Esophagus squamous epithelium (tissue), 5 donors: ENCODE data around the gene DNAH14. TPM values are rescaled to one million over a fixed set of nuclear protein-coding genes. Genes with fewer than 3 reads are reported as not detected.

Experiments used
- DNase-seq: peaks from one replicate; lab custom pipeline; 2025; lab: John Stamatoyannopoulos, UW
- H3K27ac ChIP-seq, 4 donors: fragments of 200-600 bp; sonication (generic); one replicate each; pipeline ENCODE4 v1.5.1; 2016 to 2019; ENCODE audit warnings: mild to moderate bottlenecking in 1 of 4
- H3K27me3 ChIP-seq, 4 donors: fragments of 200-600 bp; sonication (generic); 1 replicate in 3 of 4; 2 replicates in 1 of 4; pipeline versions ENCODE4 v1.5.1 to v1.6.0; 2017 to 2021; ENCODE audit warnings: antibody characterized with exemption in 1 of 4
- H3K36me3 ChIP-seq, 3 donors: fragments of 200-600 bp; sonication (generic); one replicate each; pipeline ENCODE4 v1.5.1; 2016 to 2019
- H3K4me1 ChIP-seq, 3 donors: fragments of 200-600 bp; sonication (generic); one replicate each; pipeline ENCODE4 v1.5.1; 2017 to 2019
- H3K4me3 ChIP-seq, 4 donors: fragments of 200-600 bp; sonication (generic); 1 replicate in 3 of 4; 2 replicates in 1 of 4; pipeline ENCODE4 v1.5.1; 2016 to 2019; ENCODE audit warnings: mild to moderate bottlenecking in 2 of 4, moderate library complexity in 1 of 4
- H3K9me3 ChIP-seq, 3 donors: fragments of 200-600 bp; sonication (generic); one replicate each; pipeline ENCODE4 v1.5.1; 2016 to 2019
- CTCF ChIP-seq, 6 experiments: fragments of 450-650 bp in 4 of 6; fragments of 200-600 bp in 2 of 6; sonication (generic) in 2 of 6; IDR thresholded peaks; one replicate each; pipeline ENCODE4 v1.5.1; 2016 to 2019; ENCODE audit warnings: antibody characterized with exemption in 6 of 6, mild to moderate bottlenecking in 4 of 6, moderate library complexity in 4 of 6
- POLR2A ChIP-seq, 4 donors: fragments of 450-650 bp; IDR thresholded peaks; one replicate each; pipeline ENCODE4 v1.6.1; 2017; ENCODE audit warnings: antibody characterized with exemption in 4 of 4, mild to moderate bottlenecking in 4 of 4, moderate library complexity in 3 of 4
- WGBS, 2 donors: methylation state at CpG; one replicate each; pipeline ENCODE4 v1.1.5; 2018; 5-methylcytosine and 5-hydroxymethylcytosine counted together
- intact Hi-C: fragments of 100-400 bp; cut with DNase I; formaldehyde crosslinking; loops from one replicate; pipeline ENCODE4 v1.15.0; 2022
- total RNA-seq, 4 donors: library from RNA; depleted of rRNA; stranded (reverse); fragments of >200 nt; gene quantifications; one replicate each; pipeline ENCODE4 v1.1.0, GENCODE V29; 2016
- donor health status: DM: yes; HTN: yes; CAD: no.

The DNAH14 gene
- total RNA-seq, 4 donors from 2014 or later: 2.0 to 11.4 (median 7.3) TPM

- intact Hi-C loops: no loop called here
- Histone ChIP-seq H3K27me3 (no peaks in the 10 kb centered on the region), H3K9me3 (no peaks in the 10 kb centered on the region), H3K36me3 (no peaks in the 10 kb centered on the region), H3K27ac (no peak overlapping the region), H3K4me1 (no peaks in the 10 kb centered on the region), H3K4me3 (no peak overlapping the region)
- DNase-seq: no peak
- WGBS, 2 donors: 80% methylated on average over 1 of the region's 1 CpG; no CpG with 5 or more reads in 1 of the 2 donors
- no peak for TF ChIP-seq POLR2A (IDR thresholded peaks at IDR 0.05)
- TF ChIP-seq CTCF (IDR thresholded peaks at IDR 0.05): no peak
These were observed 185.0 kb downstream of the DNAH14 start for GRCh38 chr1:225114354-225114990.

- TF ChIP-seq POLR2A (IDR thresholded peaks at IDR 0.05): no peak
- no peak for TF ChIP-seq CTCF (IDR thresholded peaks at IDR 0.05)
- Histone ChIP-seq H3K4me1 (no peaks in the 10 kb centered on the region), H3K36me3 (no peaks in the 10 kb centered on the region), H3K4me3 (no peak overlapping the region), H3K9me3 (no peaks in the 10 kb centered on the region), H3K27ac (no peak overlapping the region), H3K27me3 (no peaks in the 10 kb centered on the region)
- 33 to 37% methylated on average over 3 of the region's 3 CpGs for WGBS, 2 donors
- intact Hi-C loops: no loop called here
- DNase-seq: no peak
These were observed 189.8 kb downstream of the DNAH14 start for GRCh38 chr1:225119307-225119706.

- no peak for DNase-seq
- Histone ChIP-seq H3K4me3 (no peak overlapping the region), H3K27ac (no peak overlapping the region), H3K27me3 (no peaks in the 10 kb centered on the region), H3K4me1 (no peaks in the 10 kb centered on the region), H3K9me3 (no peaks in the 10 kb centered on the region), H3K36me3 (no peaks in the 10 kb centered on the region)
- TF ChIP-seq CTCF (IDR thresholded peaks at IDR 0.05) (no peak), POLR2A (IDR thresholded peaks at IDR 0.05) (no peak)
- 85 to 97% methylated on average over 2 of the region's 2 CpGs for WGBS, 2 donors
- intact Hi-C loops: no loop called here
These were observed 191.6 kb downstream of the DNAH14 start for GRCh38 chr1:225121095-225121494.

GRCh38 chr1:225131869-225132268 lies 202.4 kb downstream of the DNAH14 start:
- Histone ChIP-seq H3K4me1 (no peaks in the 10 kb centered on the region), H3K9me3 (peaks cover 0 to 11% (median 6%) of the 10 kb centered on the region in 3 donors), H3K27ac (no peak overlapping the region), H3K27me3 (no peaks in the 10 kb centered on the region), H3K4me3 (no peak overlapping the region), H3K36me3 (no peaks in the 10 kb centered on the region)
- intact Hi-C loops: no loop called here
- TF ChIP-seq POLR2A (IDR thresholded peaks at IDR 0.05) (no peak), CTCF (IDR thresholded peaks at IDR 0.05) (no peak)
- WGBS, 2 donors: 84 to 100% methylated on average over 1 of the region's 1 CpG
- no peak for DNase-seq

GRCh38 chr1:225137976-225138375 lies 208.5 kb downstream of the DNAH14 start:
- H3K4me3 ChIP-seq: no peak overlapping the region
- DNase-seq: no peak
- TF ChIP-seq POLR2A (IDR thresholded peaks at IDR 0.05) (no peak), CTCF (IDR thresholded peaks at IDR 0.05) (no peak)
- no peaks in the 10 kb centered on the region for H3K27me3 ChIP-seq
- WGBS, 2 donors: 79 to 83% methylated on average over 2 to 3 of the region's 3 CpGs
- no peaks in the 10 kb centered on the region for H3K4me1 ChIP-seq
- no peak overlapping the region for H3K27ac ChIP-seq
- intact Hi-C loops: no loop called here
- H3K9me3 ChIP-seq: peaks cover 0 to 11% (median 6%) of the 10 kb centered on the region in 3 donors
- no peaks in the 10 kb centered on the region for H3K36me3 ChIP-seq
